Measurements from ENCODE around the gene MAGI2.

MAGI2 gene

DNA sequence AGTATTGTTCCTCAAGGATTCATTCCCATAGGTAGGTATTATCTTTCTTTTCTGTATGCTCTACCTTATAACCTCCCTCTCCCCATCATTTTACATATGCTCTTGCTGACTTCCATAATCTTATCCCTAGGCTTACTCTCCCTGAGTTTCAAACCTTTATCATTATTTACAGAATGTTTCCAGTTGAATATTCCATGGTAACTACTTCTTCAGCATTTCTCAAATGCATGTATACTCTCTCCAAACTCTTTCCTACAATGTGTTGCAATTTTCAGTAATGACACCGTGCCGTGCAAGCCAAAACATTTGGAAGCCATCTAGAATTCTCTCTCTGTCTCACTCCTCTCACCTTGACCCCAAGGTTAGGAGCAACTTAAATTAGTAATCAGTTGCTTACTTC, 548.5 kb downstream of the MAGI2 start:
- no peak for ATAC-seq
- TF ChIP-seq ZFP30 (CRISPR knock-in tag; IDR thresholded peaks at IDR 0.05), result no peak
- no peak for TF ChIP-seq TCF4 (CRISPR knock-in tag; IDR thresholded peaks at IDR 0.05; ENCODE audit: borderline replicate concordance)
- TF ChIP-seq, protein P1, sequence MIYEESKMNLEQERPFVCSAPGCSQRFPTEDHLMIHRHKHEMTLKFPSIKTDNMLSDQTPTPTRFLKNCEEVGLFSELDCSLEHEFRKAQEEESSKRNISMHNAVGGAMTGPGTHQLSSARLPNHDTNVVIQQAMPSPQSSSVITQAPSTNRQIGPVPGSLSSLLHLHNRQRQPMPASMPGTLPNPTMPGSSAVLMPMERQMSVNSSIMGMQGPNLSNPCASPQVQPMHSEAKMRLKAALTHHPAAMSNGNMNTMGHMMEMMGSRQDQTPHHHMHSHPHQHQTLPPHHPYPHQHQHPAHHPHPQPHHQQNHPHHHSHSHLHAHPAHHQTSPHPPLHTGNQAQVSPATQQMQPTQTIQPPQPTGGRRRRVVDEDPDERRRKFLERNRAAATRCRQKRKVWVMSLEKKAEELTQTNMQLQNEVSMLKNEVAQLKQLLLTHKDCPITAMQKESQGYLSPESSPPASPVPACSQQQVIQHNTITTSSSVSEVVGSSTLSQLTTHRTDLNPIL (CRISPR knock-in tag; IDR thresholded peaks at IDR 0.05; ENCODE audit: low read depth), result no peak
- TF ChIP-seq ZNF8 (CRISPR knock-in tag; IDR thresholded peaks at IDR 0.05), result no peak
- TF ChIP-seq ZNF565 (CRISPR knock-in tag; conservative IDR thresholded peaks at IDR 0.05; ENCODE audit: low read depth), result no peak
- TF ChIP-seq CSRNP3 (CRISPR knock-in tag; IDR thresholded peaks at IDR 0.05), result no peak
- TF ChIP-seq ZNF70 (CRISPR knock-in tag; IDR thresholded peaks at IDR 0.05), result no peak
- no peak for TF ChIP-seq OSR1 (CRISPR knock-in tag; IDR thresholded peaks at IDR 0.05)
- no peak for TF ChIP-seq CSDC2 (CRISPR knock-in tag; IDR thresholded peaks at IDR 0.05)
- TF ChIP-seq RARB (CRISPR knock-in tag; IDR thresholded peaks at IDR 0.05), result no peak
- TF ChIP-seq PPARA (CRISPR knock-in tag; IDR thresholded peaks at IDR 0.05; ENCODE audit: borderline replicate concordance), result no peak
- no peak for TF ChIP-seq ESRRG (CRISPR knock-in tag; IDR thresholded peaks at IDR 0.05)
- TF ChIP-seq GLIS3 (CRISPR knock-in tag; IDR thresholded peaks at IDR 0.05), result no peak
- TF ChIP-seq, protein P2, sequence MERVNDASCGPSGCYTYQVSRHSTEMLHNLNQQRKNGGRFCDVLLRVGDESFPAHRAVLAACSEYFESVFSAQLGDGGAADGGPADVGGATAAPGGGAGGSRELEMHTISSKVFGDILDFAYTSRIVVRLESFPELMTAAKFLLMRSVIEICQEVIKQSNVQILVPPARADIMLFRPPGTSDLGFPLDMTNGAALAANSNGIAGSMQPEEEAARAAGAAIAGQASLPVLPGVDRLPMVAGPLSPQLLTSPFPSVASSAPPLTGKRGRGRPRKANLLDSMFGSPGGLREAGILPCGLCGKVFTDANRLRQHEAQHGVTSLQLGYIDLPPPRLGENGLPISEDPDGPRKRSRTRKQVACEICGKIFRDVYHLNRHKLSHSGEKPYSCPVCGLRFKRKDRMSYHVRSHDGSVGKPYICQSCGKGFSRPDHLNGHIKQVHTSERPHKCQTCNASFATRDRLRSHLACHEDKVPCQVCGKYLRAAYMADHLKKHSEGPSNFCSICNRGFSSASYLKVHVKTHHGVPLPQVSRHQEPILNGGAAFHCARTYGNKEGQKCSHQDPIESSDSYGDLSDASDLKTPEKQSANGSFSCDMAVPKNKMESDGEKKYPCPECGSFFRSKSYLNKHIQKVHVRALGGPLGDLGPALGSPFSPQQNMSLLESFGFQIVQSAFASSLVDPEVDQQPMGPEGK (CRISPR knock-in tag; IDR thresholded peaks at IDR 0.05; ENCODE audit: borderline replicate concordance), result no peak
- no peak for TF ChIP-seq BACH2 (CRISPR knock-in tag; IDR thresholded peaks at IDR 0.05; ENCODE audit: borderline replicate concordance)

GRCh38 chr7:78901566-78901965, 551.9 kb downstream of the MAGI2 start:
- TF ChIP-seq ZNF565 (CRISPR knock-in tag; conservative IDR thresholded peaks at IDR 0.05; ENCODE audit: low read depth), result no peak
- no peak for TF ChIP-seq TCF4 (CRISPR knock-in tag; IDR thresholded peaks at IDR 0.05; ENCODE audit: borderline replicate concordance)
- TF ChIP-seq ZNF70 (CRISPR knock-in tag; IDR thresholded peaks at IDR 0.05), result no peak
- TF ChIP-seq, protein P2 (CRISPR knock-in tag; IDR thresholded peaks at IDR 0.05; ENCODE audit: borderline replicate concordance), result no peak
- TF ChIP-seq TOX (CRISPR knock-in tag; IDR thresholded peaks at IDR 0.05; ENCODE audit: borderline replicate concordance), result no peak
- no peak for TF ChIP-seq CSDC2 (CRISPR knock-in tag; IDR thresholded peaks at IDR 0.05)
- TF ChIP-seq ZFP30 (CRISPR knock-in tag; IDR thresholded peaks at IDR 0.05), result no peak
- no peak for TF ChIP-seq POU6F1 (CRISPR knock-in tag; IDR thresholded peaks at IDR 0.05; ENCODE audit: borderline replicate concordance, low read depth)
- no peak for TF ChIP-seq BACH2 (CRISPR knock-in tag; IDR thresholded peaks at IDR 0.05; ENCODE audit: borderline replicate concordance)
- TF ChIP-seq ZNF8 (CRISPR knock-in tag; IDR thresholded peaks at IDR 0.05), result no peak
- TF ChIP-seq SNAI2 (CRISPR knock-in tag; IDR thresholded peaks at IDR 0.05), result no peak
- no peak for TF ChIP-seq ISL1 (CRISPR knock-in tag; IDR thresholded peaks at IDR 0.05)
- TF ChIP-seq, protein P1 (CRISPR knock-in tag; IDR thresholded peaks at IDR 0.05; ENCODE audit: low read depth), result no peak
- TF ChIP-seq, protein P3, sequence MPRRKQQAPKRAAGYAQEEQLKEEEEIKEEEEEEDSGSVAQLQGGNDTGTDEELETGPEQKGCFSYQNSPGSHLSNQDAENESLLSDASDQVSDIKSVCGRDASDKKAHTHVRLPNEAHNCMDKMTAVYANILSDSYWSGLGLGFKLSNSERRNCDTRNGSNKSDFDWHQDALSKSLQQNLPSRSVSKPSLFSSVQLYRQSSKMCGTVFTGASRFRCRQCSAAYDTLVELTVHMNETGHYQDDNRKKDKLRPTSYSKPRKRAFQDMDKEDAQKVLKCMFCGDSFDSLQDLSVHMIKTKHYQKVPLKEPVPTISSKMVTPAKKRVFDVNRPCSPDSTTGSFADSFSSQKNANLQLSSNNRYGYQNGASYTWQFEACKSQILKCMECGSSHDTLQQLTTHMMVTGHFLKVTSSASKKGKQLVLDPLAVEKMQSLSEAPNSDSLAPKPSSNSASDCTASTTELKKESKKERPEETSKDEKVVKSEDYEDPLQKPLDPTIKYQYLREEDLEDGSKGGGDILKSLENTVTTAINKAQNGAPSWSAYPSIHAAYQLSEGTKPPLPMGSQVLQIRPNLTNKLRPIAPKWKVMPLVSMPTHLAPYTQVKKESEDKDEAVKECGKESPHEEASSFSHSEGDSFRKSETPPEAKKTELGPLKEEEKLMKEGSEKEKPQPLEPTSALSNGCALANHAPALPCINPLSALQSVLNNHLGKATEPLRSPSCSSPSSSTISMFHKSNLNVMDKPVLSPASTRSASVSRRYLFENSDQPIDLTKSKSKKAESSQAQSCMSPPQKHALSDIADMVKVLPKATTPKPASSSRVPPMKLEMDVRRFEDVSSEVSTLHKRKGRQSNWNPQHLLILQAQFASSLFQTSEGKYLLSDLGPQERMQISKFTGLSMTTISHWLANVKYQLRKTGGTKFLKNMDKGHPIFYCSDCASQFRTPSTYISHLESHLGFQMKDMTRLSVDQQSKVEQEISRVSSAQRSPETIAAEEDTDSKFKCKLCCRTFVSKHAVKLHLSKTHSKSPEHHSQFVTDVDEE (CRISPR knock-in tag; IDR thresholded peaks at IDR 0.05), result no peak
- no peak for TF ChIP-seq PPARA (CRISPR knock-in tag; IDR thresholded peaks at IDR 0.05; ENCODE audit: borderline replicate concordance)
- TF ChIP-seq ESRRG (CRISPR knock-in tag; IDR thresholded peaks at IDR 0.05), result no peak
- no peak for TF ChIP-seq ZC3H10 (CRISPR knock-in tag; IDR thresholded peaks at IDR 0.05)
- no peak for ATAC-seq

Data from SK-N-SH treated with all-trans-retinoic acid at 6 μM for 48 hours (cell line).